B cell (primary cell): ENCODE measurements around the gene KSR1. TPM values are rescaled to one million over a fixed set of nuclear protein-coding genes. Genes with fewer than 3 reads are reported as not detected.

Source experiments
- ATAC-seq: fragments of 200-7000 bp; cut with Tn5 transposase; one replicate; pipeline ENCODE4 v1.10.0; 2021; ENCODE audit warnings: low read depth, mild to moderate bottlenecking, moderate number of reproducible peaks, moderate library complexity
- CTCF ChIA-PET: fragments of 350-600 bp; sonication (Branson Sonifier 250); formaldehyde crosslinking; loops from one replicate; lab custom pipeline; 2021; ENCODE audit warnings: antibody characterized with exemption, inconsistent platforms; lab: Charles Lee
- POLR2A ChIA-PET: fragments of 350-600 bp; sonication (Branson Sonifier 250); formaldehyde crosslinking; loops from one replicate; lab custom pipeline; 2021; ENCODE audit warnings: antibody characterized with exemption; lab: Charles Lee
- DNase-seq: peaks from one replicate; pipeline ENCODE4 v3.0.0; 2013
- H2AFZ ChIP-seq: 2 replicates; pipeline ENCODE4 v1.6.1; 2012; ENCODE audit warnings: mild to moderate bottlenecking, low read depth, low read length; ENCODE audit not compliant: insufficient read depth, poor library complexity, severe bottlenecking
- H3K27ac ChIP-seq, 2 donors: 1 replicate in 1 of 2; 2 replicates in 1 of 2; pipeline ENCODE4 v1.5.1; 2012 to 2013; ENCODE audit warnings: low read length in 2 of 2, mild to moderate bottlenecking in 2 of 2, moderate library complexity in 1 of 2
- H3K27me3 ChIP-seq, 4 experiments: fragments of 200-600 bp in 1 of 4; sonication (generic) in 1 of 4; replicated peaks in 1 of 4; 1 replicate in 2 of 4; 2 replicates in 2 of 4; pipeline versions ENCODE4 v1.6.1 to v1.7.0; 2013 to 2016; ENCODE audit warnings: low read length in 3 of 4, mild to moderate bottlenecking in 2 of 4, mixed read lengths in 1 of 4, moderate library complexity in 1 of 4; ENCODE audit not compliant: insufficient read depth in 4 of 4, control insufficient read depth in 3 of 4; ENCODE audit errors: control extremely low read depth in 1 of 4
- H3K36me3 ChIP-seq, 2 experiments: replicated peaks in 1 of 2; 1 replicate in 1 of 2; 2 replicates in 1 of 2; pipeline versions ENCODE4 v1.6.1 to v1.7.1; 2013; ENCODE audit warnings: low read length in 1 of 2; ENCODE audit not compliant: insufficient read depth in 2 of 2, control insufficient read depth in 1 of 2; ENCODE audit errors: control extremely low read depth in 1 of 2, extremely low read depth in 1 of 2
- H3K4me1 ChIP-seq, 2 donors: fragments of 200-600 bp in 1 of 2; sonication (generic) in 1 of 2; 1 replicate in 1 of 2; 2 replicates in 1 of 2; pipeline versions ENCODE4 v1.5.1 to v1.6.1; 2013 to 2017; ENCODE audit warnings: low read length in 2 of 2; ENCODE audit not compliant: control insufficient read depth in 2 of 2, insufficient read depth in 2 of 2
- H3K4me2 ChIP-seq: replicated peaks from 2 replicates; pipeline ENCODE3; 2012; ENCODE audit warnings: mild to moderate bottlenecking, low read depth, low read length; ENCODE audit not compliant: poor library complexity, severe bottlenecking
- H3K4me3 ChIP-seq, 5 experiments: fragments of 200-600 bp in 1 of 5; sonication (generic) in 1 of 5; 1 replicate in 3 of 5; 2 replicates in 2 of 5; pipeline versions ENCODE4 v1.5.1 to v1.7.0; 2011 to 2016; ENCODE audit warnings: low read length in 4 of 5, mild to moderate bottlenecking in 4 of 5, low read depth in 2 of 5, control low read depth in 1 of 5, moderate library complexity in 1 of 5; ENCODE audit not compliant: insufficient read depth in 1 of 5; ENCODE audit errors: control extremely low read depth in 1 of 5, extremely low read depth in 1 of 5
- H3K79me2 ChIP-seq: fragments of 200-600 bp; sonication (generic); one replicate; pipeline ENCODE4 v1.6.0; 2016; ENCODE audit warnings: low read length; ENCODE audit not compliant: control insufficient read depth, insufficient read depth
- H3K9ac ChIP-seq: fragments of 200-600 bp; sonication (generic); 2 replicates; pipeline ENCODE4 v1.6.1; 2017; ENCODE audit warnings: mild to moderate bottlenecking, low read length, moderate library complexity
- H3K9me3 ChIP-seq, 3 donors: one replicate each; pipeline versions ENCODE4 v1.6.1 to v1.7.1; 2013; ENCODE audit warnings: low read length in 2 of 3; ENCODE audit not compliant: control insufficient read depth in 2 of 3, insufficient read depth in 1 of 3; ENCODE audit errors: control extremely low read depth in 1 of 3
- H4K20me1 ChIP-seq: 2 replicates; pipeline ENCODE4 v1.6.0; 2012; ENCODE audit warnings: mild to moderate bottlenecking, low read length; ENCODE audit not compliant: insufficient read depth, control insufficient read depth, poor library complexity, severe bottlenecking
- H3K27ac Mint-ChIP-seq: one replicate; pipeline ENCODE4 v1.8.0; 2021; ENCODE audit warnings: mixed read lengths
- H3K27me3 Mint-ChIP-seq: one replicate; pipeline ENCODE4 v1.8.0; 2021; ENCODE audit warnings: mixed read lengths
- H3K4me1 Mint-ChIP-seq: one replicate; pipeline ENCODE4 v1.8.0; 2021; ENCODE audit warnings: mixed read lengths
- H3K4me3 Mint-ChIP-seq: one replicate; pipeline ENCODE4 v1.8.0; 2021; ENCODE audit warnings: mixed read lengths
- H3K9me3 Mint-ChIP-seq: one replicate; pipeline ENCODE4 v1.8.0; 2022; ENCODE audit warnings: mixed read lengths; ENCODE audit not compliant: insufficient read depth
- CTCF ChIP-seq: fragments of 200-600 bp; IDR thresholded peaks from one replicate; pipeline ENCODE4 v1.8.0; 2022; ENCODE audit warnings: antibody characterized with exemption, mild to moderate bottlenecking
- EZH2 ChIP-seq: IDR thresholded peaks from 2 replicates; pipeline ENCODE4 v1.6.1; 2012; ENCODE audit warnings: borderline replicate concordance, low read depth, mild to moderate bottlenecking, moderate library complexity, low read length; ENCODE audit not compliant: insufficient read depth, poor library complexity, severe bottlenecking
- WGBS: methylation state at CpG from one replicate; pipeline ENCODE4 v1.1.5; 2013; ENCODE audit warnings: missing lambda C conversion rate; ENCODE audit not compliant: insufficient coverage; 5-methylcytosine and 5-hydroxymethylcytosine counted together
- intact Hi-C: fragments of 100-400 bp; cut with micrococcal nuclease; formaldehyde crosslinking; loops from one replicate; pipeline ENCODE4 v1.10.0; 2022
- polyA plus RNA-seq: library from polyadenylated mRNA; depleted of rRNA; stranded (reverse); fragments of >200 nt; gene quantifications from 2 replicates; pipeline ENCODE4 v1.2.3, GENCODE V29; 2012
- total RNA-seq, 2 donors: library from RNA; stranded (reverse); fragments of 120-200 nt in 1 of 2; gene quantifications; 1 replicate in 1 of 2; 2 replicates in 1 of 2; pipeline versions ENCODE4 v1.2.3 to v1.2.4, GENCODE V29; 2013 to 2022

Gene KSR1
- total and polyA plus RNA-seq, 2 donors (not counting 1 experiment from before 2014, with no cell fraction given): 27.5 to 85.6 TPM

GRCh38 chr17:27573971-27574525 lies 117.8 kb downstream of the KSR1 start:
- ChIA-PET CTCF (interaction anchor here (1.2 kb wide), 1 partner anchor 25 kb away, joined by 3 read pairs; no protein-coding TSS in a partner anchor), POLR2A (no interaction called here)
- Histone ChIP-seq H3K4me2 (no peak overlapping the region), H3K36me3 (no peaks in the 10 kb centered on the region), H3K4me1 (no peaks in the 10 kb centered on the region), H2AFZ (no peak overlapping the region), H3K79me2 (peaks cover 3% of the 10 kb centered on the region), H3K4me3 (no peak overlapping the region), H3K9ac (no peak overlapping the region), H3K9me3 (no peaks in the 10 kb centered on the region), H3K27me3 (no peaks in the 10 kb centered on the region), H3K27ac (no peak overlapping the region), H4K20me1 (peaks cover 11% of the 10 kb centered on the region)
- Mint-ChIP-seq H3K4me3 (no peak overlapping the region), H3K27me3 (no peaks in the 10 kb centered on the region), H3K27ac (no peak overlapping the region), H3K4me1 (peaks cover 2% of the 10 kb centered on the region), H3K9me3 (no peaks in the 10 kb centered on the region)
- intact Hi-C loops: no loop called here
- WGBS: 73% methylated on average over 2 of the region's 4 CpGs
- no peak for DNase-seq
- TF ChIP-seq CTCF: no peak
- no peak for TF ChIP-seq EZH2
- ATAC-seq: no peak

- Histone ChIP-seq H3K4me2 (no peak overlapping the region), H4K20me1 (no peaks in the 10 kb centered on the region), H3K27me3 (no peaks in the 10 kb centered on the region), H3K4me1 (no peaks in the 10 kb centered on the region), H3K9me3 (no peaks in the 10 kb centered on the region), H3K9ac (no peak overlapping the region), H3K79me2 (no peaks in the 10 kb centered on the region), H3K36me3 (no peaks in the 10 kb centered on the region), H2AFZ (no peak overlapping the region), H3K27ac (no peak overlapping the region), H3K4me3 (no peak overlapping the region)
- TF ChIP-seq EZH2: no peak
- no peak for TF ChIP-seq CTCF
- Mint-ChIP-seq H3K9me3 (no peaks in the 10 kb centered on the region), H3K4me1 (peaks cover 4% of the 10 kb centered on the region), H3K27me3 (no peaks in the 10 kb centered on the region), H3K4me3 (no peak overlapping the region), H3K27ac (no peak overlapping the region)
- 88% methylated on average over 2 of the region's 3 CpGs for WGBS
- ATAC-seq: no peak
- intact Hi-C loops: no loop called here
- no peak for DNase-seq
- CTCF ChIA-PET: no interaction called here
- POLR2A ChIA-PET: no interaction called here
Measured at GRCh38 chr17:27575096-27575911, 119.1 kb downstream of the KSR1 start.
